Neural cell (in vitro differentiated cells): ENCODE results near the gene BCHE. TPM values are rescaled to one million over a fixed set of nuclear protein-coding genes. Genes with fewer than 3 reads are reported as not detected.

Source experiments
- H2AFZ ChIP-seq: fragments of 200-600, 300-800 bp; sonication (generic), shearing (Covaris generic); 2 replicates; pipeline ENCODE4 v1.6.0; 2014; ENCODE audit warnings: low read depth, mild to moderate bottlenecking, antibody characterized with exemption, low read length, moderate library complexity
- H3F3A ChIP-seq: fragments of 200-600 bp; shearing (Covaris generic); 2 replicates; pipeline ENCODE4 v1.6.1; 2016; ENCODE audit warnings: mild to moderate bottlenecking, moderate library complexity, mixed read lengths, antibody characterized with exemption, low read length; ENCODE audit not compliant: insufficient read depth, poor library complexity, severe bottlenecking
- H3K27ac ChIP-seq: fragments of 200-600, 300-800 bp; sonication (generic), shearing (Covaris generic); 2 replicates; pipeline ENCODE4 v1.5.1; 2014; ENCODE audit warnings: mild to moderate bottlenecking, low read length, moderate library complexity
- H3K27me3 ChIP-seq: fragments of 300-800, 200-600 bp; sonication (generic), shearing (Covaris generic); 2 replicates; pipeline ENCODE4 v1.6.0; 2014; ENCODE audit warnings: mild to moderate bottlenecking, low read depth, low read length, moderate library complexity; ENCODE audit not compliant: insufficient read depth
- H3K36me3 ChIP-seq: fragments of 300-800, 200-600 bp; sonication (generic), shearing (Covaris generic); 2 replicates; pipeline ENCODE4 v1.5.1; 2014; ENCODE audit warnings: mild to moderate bottlenecking, antibody characterized with exemption, low read length, moderate library complexity; ENCODE audit not compliant: insufficient read depth
- H3K4me2 ChIP-seq: fragments of 300-800, 200-600 bp; sonication (generic), shearing (Covaris generic); 2 replicates; pipeline ENCODE4 v1.6.0; 2014; ENCODE audit warnings: mild to moderate bottlenecking, low read length
- H3K4me3 ChIP-seq: fragments of 300-800, 200-600 bp; sonication (generic), shearing (Covaris generic); 2 replicates; pipeline ENCODE4 v1.5.1; 2014; ENCODE audit warnings: mild to moderate bottlenecking, low read length, moderate library complexity
- H3K79me2 ChIP-seq: fragments of 200-600 bp; shearing (Covaris generic); replicated peaks from 2 replicates; pipeline ENCODE4 v1.6.0; 2014; ENCODE audit warnings: mild to moderate bottlenecking, low read length, moderate library complexity; ENCODE audit not compliant: insufficient read depth
- H3K9ac ChIP-seq: fragments of 300-800, 200-600 bp; sonication (generic), shearing (Covaris generic); 2 replicates; pipeline ENCODE4 v1.6.1; 2016; ENCODE audit warnings: mild to moderate bottlenecking, low read length, mixed read lengths
- H3K9me2 ChIP-seq: fragments of 200-600 bp; shearing (Covaris generic); 2 replicates; pipeline ENCODE4 v1.6.1; 2016; ENCODE audit warnings: mild to moderate bottlenecking, low read length, mixed read lengths; ENCODE audit not compliant: insufficient read depth
- H3K9me3 ChIP-seq: fragments of 200-600, 300-800 bp; sonication (generic), shearing (Covaris generic); 2 replicates; pipeline ENCODE4 v1.6.1; 2016; ENCODE audit warnings: mild to moderate bottlenecking, mixed run types, low read length, moderate library complexity, mixed read lengths
- H4K20me1 ChIP-seq: fragments of 200-600 bp; shearing (Covaris generic); 2 replicates; pipeline ENCODE4 v1.6.1; 2016; ENCODE audit warnings: mild to moderate bottlenecking, mixed run types; ENCODE audit not compliant: insufficient read depth
- CTCF ChIP-seq: fragments of 450-650 bp; IDR thresholded peaks from 2 replicates; pipeline ENCODE4 v1.5.1; 2014; ENCODE audit warnings: antibody characterized with exemption, mild to moderate bottlenecking, moderate library complexity; ENCODE audit not compliant: poor library complexity, severe bottlenecking
- EP300 ChIP-seq: fragments of 450-650 bp; conservative IDR thresholded peaks from 2 replicates; pipeline ENCODE4 v1.6.1; 2014; ENCODE audit warnings: antibody characterized with exemption, mild to moderate bottlenecking, moderate library complexity; ENCODE audit not compliant: poor library complexity, severe bottlenecking
- EZH2 ChIP-seq: fragments of 200-600, 300-800 bp; shearing (Covaris generic), sonication (generic); IDR thresholded peaks from 2 replicates; pipeline ENCODE4 v1.6.1; 2014; ENCODE audit warnings: antibody characterized with exemption, low read length, borderline replicate concordance, mild to moderate bottlenecking; ENCODE audit not compliant: insufficient read depth, poor library complexity, severe bottlenecking
- MXI1 ChIP-seq: fragments of 450-650 bp; conservative IDR thresholded peaks from 2 replicates; pipeline ENCODE4 v1.6.1; 2014; ENCODE audit warnings: antibody characterized with exemption, mild to moderate bottlenecking; ENCODE audit not compliant: poor library complexity, severe bottlenecking
- POLR2AphosphoS5 ChIP-seq: IDR thresholded peaks from 2 replicates; pipeline ENCODE4 v1.6.1; 2012
- RAD21 ChIP-seq: fragments of 450-650 bp; conservative IDR thresholded peaks from 2 replicates; pipeline ENCODE4 v1.6.1; 2014; ENCODE audit warnings: antibody characterized with exemption, mild to moderate bottlenecking, moderate library complexity
- SMC3 ChIP-seq: fragments of 450-650 bp; conservative IDR thresholded peaks from 2 replicates; pipeline ENCODE4 v1.6.1; 2014; ENCODE audit warnings: antibody characterized with exemption, mild to moderate bottlenecking, moderate library complexity; ENCODE audit not compliant: poor library complexity
- TAF1 ChIP-seq: IDR thresholded peaks from 2 replicates; pipeline ENCODE4 v1.6.1; 2012; ENCODE audit warnings: low read depth
- polyA plus RNA-seq: library from polyadenylated mRNA; depleted of rRNA; stranded (reverse); fragments of >200 nt; gene quantifications from 2 replicates; pipeline ENCODE4 v1.2.3, GENCODE V29; 2014
- TF ChIP-seq, protein P1 (sequence below): IDR thresholded peaks from 2 replicates; pipeline ENCODE4 v1.6.1; 2012; ENCODE audit warnings: borderline replicate concordance

BCHE gene
- polyA plus RNA-seq, 1 donor from 2014 or later = 2.6 TPM

DNA sequence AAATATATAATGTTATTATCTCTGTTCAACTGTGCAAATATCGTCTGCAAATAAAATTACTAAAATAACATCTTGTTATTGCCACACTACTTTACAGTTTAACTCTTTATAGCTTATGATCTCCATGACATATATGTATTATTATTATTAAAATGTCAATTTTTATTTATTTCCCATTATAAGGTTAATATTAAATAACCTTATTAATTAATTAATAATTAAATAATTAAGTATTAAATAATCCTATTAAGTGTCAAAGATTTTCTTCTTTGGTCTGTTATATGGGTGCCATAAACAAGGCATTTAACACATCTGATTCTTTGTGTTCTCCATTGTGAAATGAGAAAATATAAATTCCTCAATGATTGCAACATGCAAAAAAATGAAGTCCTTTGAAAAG lies 10.0 kb downstream of the BCHE start:
- no peaks in the 10 kb centered on the region for H3K36me3 ChIP-seq
- no peaks in the 10 kb centered on the region for H3K79me2 ChIP-seq
- no peaks in the 10 kb centered on the region for H3K9me2 ChIP-seq
- H3K9ac ChIP-seq = no peak overlapping the region
- no peak overlapping the region for H3K4me3 ChIP-seq
- no peak overlapping the region for H3K4me2 ChIP-seq
- H3K27me3 ChIP-seq = no peaks in the 10 kb centered on the region
- no peaks in the 10 kb centered on the region for H3K9me3 ChIP-seq
- no peaks in the 10 kb centered on the region for H3F3A ChIP-seq
- H4K20me1 ChIP-seq = no peaks in the 10 kb centered on the region
- no peak overlapping the region for H2AFZ ChIP-seq
- no peak overlapping the region for H3K27ac ChIP-seq
- TF ChIP-seq, protein P1, sequence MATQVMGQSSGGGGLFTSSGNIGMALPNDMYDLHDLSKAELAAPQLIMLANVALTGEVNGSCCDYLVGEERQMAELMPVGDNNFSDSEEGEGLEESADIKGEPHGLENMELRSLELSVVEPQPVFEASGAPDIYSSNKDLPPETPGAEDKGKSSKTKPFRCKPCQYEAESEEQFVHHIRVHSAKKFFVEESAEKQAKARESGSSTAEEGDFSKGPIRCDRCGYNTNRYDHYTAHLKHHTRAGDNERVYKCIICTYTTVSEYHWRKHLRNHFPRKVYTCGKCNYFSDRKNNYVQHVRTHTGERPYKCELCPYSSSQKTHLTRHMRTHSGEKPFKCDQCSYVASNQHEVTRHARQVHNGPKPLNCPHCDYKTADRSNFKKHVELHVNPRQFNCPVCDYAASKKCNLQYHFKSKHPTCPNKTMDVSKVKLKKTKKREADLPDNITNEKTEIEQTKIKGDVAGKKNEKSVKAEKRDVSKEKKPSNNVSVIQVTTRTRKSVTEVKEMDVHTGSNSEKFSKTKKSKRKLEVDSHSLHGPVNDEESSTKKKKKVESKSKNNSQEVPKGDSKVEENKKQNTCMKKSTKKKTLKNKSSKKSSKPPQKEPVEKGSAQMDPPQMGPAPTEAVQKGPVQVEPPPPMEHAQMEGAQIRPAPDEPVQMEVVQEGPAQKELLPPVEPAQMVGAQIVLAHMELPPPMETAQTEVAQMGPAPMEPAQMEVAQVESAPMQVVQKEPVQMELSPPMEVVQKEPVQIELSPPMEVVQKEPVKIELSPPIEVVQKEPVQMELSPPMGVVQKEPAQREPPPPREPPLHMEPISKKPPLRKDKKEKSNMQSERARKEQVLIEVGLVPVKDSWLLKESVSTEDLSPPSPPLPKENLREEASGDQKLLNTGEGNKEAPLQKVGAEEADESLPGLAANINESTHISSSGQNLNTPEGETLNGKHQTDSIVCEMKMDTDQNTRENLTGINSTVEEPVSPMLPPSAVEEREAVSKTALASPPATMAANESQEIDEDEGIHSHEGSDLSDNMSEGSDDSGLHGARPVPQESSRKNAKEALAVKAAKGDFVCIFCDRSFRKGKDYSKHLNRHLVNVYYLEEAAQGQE = no peak
- no peak for TF ChIP-seq EZH2
- TF ChIP-seq TAF1 = no peak

GRCh38 chr3:165820671-165821123 lies 16.5 kb downstream of the BCHE start:
- Histone ChIP-seq H3K9me2 (no peaks in the 10 kb centered on the region), H3K79me2 (no peaks in the 10 kb centered on the region), H3K9ac (no peak overlapping the region), H3K4me3 (no peak overlapping the region), H3K27ac (no peak overlapping the region), H3K4me2 (no peak overlapping the region), H3K27me3 (no peaks in the 10 kb centered on the region), H3F3A (no peaks in the 10 kb centered on the region), H3K9me3 (no peaks in the 10 kb centered on the region), H4K20me1 (no peaks in the 10 kb centered on the region), H2AFZ (no peak overlapping the region), H3K36me3 (no peaks in the 10 kb centered on the region)
- no peak for TF ChIP-seq EP300
- TF ChIP-seq RAD21 = no peak

- no peaks in the 10 kb centered on the region for H4K20me1 ChIP-seq
These were observed 20.0 kb downstream of the BCHE start for GRCh38 chr3:165817160-165817709.

More at GRCh38 chr3:165817160-165817709, 20.0 kb downstream of the BCHE start:
- no peaks in the 10 kb centered on the region for H3K9me3 ChIP-seq
- H3K27me3 ChIP-seq = no peaks in the 10 kb centered on the region
- no peak overlapping the region for H3K27ac ChIP-seq
- no peak overlapping the region for H3K4me2 ChIP-seq
- H3K9ac ChIP-seq = no peak overlapping the region
- H3K4me3 ChIP-seq = no peak overlapping the region
- H3K9me2 ChIP-seq = no peaks in the 10 kb centered on the region
- H2AFZ ChIP-seq = no peak overlapping the region
- H3K79me2 ChIP-seq = no peaks in the 10 kb centered on the region
- TF ChIP-seq CTCF = no peak
- no peak for TF ChIP-seq EZH2
- no peak for TF ChIP-seq TAF1
- TF ChIP-seq POLR2AphosphoS5 = no peak
- no peak for TF ChIP-seq MXI1
- no peak for TF ChIP-seq RAD21
- TF ChIP-seq SMC3 = no peak
- no peaks in the 10 kb centered on the region for H3F3A ChIP-seq
- H3K36me3 ChIP-seq = no peaks in the 10 kb centered on the region
